ENCODE measurements around the gene R3HDM4.
"Not testable (repeated sequence)": the region's sequence is repeated elsewhere in the genome, so short reads cannot be mapped to it uniquely, and the experiment has no call there.

R3HDM4 gene

DNA sequence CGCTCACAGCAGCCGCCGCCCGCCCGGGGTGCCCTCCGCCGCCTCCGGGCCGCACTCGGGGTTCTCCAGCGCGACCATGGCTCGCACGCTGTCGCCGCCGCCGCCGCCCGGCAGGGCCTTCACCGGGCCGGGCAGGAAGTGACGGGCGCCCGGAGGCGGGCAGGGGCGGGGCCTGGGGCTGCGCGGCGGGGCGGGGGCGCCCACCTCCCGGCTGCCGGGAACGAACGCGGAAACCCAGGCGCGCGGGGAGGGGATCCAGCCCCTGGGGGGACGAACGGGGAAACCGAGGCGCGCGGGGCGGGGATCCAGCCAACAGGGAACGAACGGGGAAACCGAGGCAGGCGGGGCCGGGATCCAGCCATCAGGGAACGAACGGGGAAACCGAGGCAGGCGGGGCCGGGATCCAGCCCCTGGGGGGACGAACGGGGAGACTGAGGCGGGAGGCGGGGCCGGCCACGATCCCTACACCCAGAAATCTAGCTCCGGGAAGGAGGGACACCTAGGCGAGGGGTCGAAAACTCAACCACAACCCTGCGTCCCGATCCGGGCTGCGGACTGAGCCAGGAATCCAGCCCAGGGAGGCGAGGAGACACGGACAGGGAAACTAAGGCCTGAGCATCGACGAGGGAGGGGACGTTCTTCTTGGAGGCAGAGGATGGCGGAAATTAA lies at the start of gene R3HDM4:
TSS of gene R3HDM4 (minus strand) at position 140 of the 669 bp plus-strand sequence. CDS start at position 78, 62 bp downstream.
- DNase-seq = peak; percentile 86

DNA sequence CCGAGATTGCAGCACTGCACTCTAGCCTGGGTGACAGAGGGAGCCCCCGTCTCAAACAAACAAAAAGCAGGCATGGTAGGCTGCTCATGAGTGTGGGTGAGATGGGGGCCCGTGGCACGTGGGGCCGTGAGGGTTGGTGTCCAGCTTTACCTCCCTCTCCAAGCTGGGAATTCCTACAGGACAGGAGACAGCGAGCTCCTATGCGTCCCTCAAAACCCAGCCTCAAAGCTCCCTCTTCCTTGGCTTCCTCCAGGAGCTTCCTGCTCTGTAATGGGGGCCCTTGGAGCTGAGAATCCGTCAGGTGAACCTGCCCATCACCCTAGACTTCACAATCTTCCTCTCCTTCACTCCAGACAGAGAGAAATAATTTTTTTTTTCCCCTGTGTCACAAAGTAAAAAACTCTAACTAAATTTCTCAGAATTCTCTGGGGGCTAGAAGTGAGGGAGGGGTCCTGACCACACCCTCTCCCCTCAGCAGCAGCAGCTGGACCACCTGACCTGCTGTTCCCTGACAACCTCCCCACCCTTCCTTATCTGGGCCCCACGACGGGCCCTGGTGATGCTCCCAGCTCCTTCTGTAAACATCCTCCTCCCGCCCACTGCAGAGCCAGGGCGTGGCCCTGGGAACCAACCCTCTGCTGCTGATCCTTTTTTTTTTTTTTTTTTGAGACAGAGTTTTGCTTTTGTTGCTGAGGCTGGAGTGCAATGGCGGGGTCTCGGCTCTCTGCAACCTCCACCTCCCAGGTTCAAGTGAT lies 49.0 kb upstream of the R3HDM4 start:
- no peak for DNase-seq

DNA sequence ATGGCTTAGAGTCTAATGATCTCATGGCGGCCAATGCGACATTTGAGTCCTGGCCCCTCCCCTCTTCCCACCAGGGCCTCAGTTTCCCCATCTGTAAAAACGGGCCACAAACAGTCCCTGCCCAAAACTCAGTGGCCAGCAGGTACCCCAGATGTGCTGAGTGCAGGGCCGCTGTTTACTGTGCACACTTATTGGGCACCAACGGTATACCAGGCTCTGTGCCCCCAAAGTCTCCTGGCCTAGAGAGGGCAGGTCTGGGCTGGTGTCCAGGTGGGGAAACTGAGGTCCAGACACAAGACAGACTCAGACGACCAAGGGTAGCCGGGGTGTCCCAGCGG lies 47.6 kb upstream of the R3HDM4 start:
- DNase-seq = no peak

DNA sequence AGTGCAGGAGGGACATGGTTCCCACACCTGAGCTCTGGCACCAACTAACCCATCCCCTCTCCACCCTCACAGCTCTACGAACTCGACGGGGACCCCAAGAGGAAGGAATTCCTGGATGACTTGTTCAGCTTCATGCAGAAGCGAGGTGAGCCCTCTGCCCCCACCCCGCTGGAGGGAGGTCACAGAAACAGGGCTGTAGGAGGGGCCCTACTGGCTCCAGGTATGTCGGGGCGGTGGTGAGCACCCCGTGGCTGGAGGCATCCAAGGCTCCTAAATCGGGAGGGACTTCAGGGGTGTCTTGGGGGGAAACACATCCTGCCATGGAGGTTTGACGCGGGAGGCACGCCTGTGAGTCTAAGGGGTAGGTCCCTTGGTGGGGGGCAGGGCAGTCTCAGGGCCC lies 47.0 kb upstream of the R3HDM4 start:
- DNase-seq = no peak

DNA sequence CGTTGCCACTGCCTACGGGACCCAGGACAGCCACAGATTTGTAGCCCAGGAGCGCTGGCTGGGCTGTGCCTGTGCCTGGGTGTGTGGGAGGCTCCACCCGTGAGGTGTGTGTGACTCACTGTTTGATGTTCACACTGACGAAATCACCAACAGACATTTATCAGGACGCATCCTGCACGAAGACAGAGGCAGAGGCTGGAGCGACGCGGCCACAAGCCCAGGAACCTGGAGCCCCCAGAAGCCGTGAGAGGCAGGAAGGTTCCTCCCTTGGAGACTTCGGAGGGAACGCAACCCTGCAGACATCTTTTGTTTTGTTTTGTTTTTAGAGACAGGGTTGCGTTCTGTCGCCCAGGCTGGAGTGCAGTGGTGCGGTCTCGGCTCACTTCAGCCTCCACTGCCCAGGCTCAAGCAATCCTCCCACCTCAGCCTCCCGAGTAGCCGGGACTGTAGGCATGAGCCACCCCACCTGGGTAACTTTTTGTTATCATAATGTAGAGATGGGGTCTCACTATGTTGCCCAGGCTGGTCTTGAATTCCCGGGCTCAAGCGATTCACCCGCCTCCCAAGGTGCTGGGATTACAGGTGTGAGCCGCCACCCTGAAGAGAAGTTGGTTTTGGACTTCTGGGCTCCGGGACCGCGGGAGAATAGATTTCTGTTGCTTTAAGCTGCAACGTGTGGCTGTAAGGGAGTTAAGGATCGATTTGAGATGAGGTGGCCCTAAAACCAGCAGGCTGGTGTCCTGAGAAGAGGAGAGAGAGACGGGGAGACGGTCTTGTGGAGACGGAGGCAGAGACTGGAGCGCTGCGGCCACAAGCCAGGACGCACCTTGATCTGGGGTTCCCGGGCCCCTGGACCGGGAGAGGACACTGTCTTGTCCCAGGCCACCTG lies 46.2 kb upstream of the R3HDM4 start:
- DNase-seq = peak; percentile 36

DNA sequence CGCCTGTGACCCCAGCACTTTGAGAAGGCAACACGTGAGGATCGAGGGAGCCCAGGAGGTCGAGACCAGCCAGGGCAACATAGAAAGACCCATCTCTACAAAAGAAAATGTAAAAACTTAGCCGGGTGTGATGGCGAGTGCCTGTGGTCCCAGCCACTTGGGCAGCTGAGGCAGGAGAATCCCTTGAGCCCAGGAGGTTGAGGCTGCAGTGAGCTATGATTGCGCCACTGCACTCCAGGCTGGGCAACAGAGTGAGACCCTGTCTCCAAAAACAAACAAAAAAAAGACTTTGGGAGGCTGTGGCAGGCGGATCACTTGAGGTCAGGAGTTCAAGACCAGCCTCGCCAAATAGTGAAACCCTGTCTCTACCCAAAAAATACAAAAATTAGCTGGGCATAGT lies 44.6 kb upstream of the R3HDM4 start:
- not testable (repeated sequence) for DNase-seq

DNA sequence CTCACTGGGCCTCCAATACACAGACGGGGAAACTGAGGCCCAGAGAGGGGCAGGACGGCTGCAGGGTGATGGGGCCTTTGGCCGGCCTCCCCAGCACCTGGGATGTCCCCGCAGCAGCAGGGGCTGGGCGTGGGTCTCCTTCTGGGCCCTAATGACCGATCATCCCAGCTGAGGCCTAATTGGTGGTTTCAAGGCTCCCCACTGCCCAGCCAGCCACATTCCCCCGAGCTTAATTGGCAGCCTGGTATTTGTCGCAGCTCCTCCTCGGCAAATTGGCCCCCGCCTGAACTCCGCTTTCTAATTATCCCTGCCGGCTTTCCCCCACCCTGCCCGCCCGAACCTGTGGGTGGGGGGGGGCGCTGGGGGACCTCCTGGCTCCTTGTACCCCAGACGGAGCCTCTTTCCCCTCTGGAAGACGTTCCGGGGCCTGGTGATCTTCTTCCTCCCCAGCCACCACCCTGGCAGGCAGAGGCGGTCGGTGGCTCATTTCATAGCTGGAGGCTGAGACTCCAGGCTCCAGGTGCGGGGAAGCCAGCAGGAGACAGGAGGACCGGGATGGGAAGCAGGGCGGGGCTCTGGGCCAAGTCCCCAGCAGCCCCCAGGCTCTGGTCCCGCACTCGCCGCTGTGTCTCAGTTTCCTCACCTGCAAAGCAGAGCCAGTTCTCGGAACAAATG lies 43.9 kb upstream of the R3HDM4 start:
- no peak for DNase-seq

DNA sequence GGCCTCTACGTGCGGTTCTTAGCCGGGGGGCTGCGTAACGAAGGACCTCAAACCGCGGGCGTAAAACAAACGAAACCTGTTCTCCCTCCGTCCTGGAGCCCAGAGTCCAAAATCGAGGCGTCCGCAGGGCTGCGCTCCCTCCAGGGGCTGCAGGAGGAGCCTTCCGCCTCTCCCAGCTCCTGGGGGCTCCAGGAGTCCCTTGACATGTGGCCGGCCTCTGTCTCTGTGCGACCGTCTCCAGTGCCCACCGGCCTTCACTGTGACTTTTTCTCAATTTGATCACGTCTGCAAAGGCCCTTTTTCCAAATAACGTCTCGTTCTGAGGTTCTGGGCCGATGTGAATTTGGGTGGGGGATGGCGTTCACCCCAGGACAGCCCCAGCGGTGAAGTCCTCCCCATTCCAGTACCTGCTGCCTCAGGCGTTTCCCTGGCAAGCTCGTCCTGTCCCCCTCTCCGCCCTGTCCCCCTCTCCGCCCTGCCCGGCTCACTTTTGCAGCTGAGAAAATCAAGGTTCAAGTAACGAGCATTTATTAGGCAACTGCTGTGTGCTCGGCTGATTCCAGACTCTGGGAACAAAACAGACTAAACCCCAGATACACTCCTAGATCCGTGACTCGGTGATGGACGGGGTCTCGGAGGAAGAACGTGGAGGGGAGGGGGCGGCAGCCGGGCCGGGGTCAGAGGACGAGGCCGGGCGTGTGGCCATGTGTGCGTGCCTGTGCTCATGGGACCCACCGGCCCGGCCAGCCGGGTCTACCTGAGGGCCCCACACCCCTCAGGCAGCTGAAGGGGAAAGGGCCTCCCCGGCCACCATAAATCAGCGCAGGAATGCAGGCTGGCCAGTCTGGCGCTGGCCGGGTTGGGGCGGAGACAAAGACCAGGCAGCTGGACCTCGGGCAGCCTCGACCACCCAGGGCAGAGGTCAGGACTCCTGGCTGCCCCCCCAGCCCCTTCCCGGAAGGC lies 43.1 kb upstream of the R3HDM4 start:
- no peak for DNase-seq

DNA sequence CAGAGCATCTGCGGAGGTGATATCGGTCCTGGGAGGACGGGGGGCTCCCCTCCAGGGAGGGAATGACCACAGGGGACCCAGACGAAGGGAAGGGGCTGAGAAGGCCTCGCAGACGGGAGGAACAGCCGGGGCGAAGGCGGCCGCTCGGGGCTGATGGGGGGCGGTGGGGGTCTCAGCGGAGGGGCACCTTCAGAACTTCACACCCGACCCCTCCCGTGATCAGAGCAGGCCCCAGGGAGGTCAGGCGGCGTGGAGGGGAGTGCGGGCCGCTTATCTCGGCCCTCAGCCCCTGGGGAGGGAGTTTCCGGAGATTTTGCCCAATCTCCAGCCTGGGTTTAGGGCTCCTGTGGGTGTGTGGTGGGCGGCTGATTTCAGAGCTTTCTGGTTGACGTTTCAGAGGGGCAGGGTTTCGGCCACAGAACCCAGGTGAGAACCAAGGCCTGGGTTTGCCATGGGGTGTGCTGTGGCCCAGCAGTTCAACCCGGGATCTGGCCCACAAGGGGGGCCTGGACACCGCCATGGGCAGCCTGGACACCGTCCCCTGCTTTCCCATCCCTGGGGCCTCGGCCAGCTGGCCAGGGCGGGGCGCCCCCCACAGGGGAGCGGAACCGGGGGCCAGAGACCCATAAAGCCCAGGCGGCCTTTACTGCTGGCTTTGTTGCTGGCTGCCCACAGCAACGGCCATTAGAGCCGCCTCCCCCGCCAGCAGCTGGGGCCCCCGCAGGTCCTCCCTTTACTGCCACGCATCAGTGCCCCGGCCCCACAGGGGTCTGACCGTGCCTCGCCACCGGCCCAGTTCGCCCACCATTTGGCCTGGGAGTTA lies 41.9 kb upstream of the R3HDM4 start:
- DNase-seq = no peak

DNA sequence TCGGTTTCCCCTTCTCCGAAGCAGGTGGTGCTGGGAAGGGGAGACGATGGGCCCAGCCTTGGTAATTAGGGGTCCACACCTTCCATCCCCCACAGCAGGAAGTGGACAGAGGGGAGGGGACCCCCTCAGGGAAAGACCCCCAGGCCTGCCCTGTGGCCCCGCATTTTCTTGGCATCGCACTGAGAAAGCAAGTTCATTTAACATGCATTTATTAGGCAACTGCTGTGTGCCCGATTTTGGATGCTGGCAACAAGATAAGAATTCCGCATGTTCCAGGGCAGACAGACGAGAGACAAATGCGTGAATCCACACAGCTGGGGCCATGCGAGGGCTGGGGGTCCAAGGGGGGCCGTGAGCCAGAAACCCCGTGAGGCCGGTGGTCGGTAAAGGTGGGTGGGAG lies 41.3 kb upstream of the R3HDM4 start:
- no peak for DNase-seq

DNA sequence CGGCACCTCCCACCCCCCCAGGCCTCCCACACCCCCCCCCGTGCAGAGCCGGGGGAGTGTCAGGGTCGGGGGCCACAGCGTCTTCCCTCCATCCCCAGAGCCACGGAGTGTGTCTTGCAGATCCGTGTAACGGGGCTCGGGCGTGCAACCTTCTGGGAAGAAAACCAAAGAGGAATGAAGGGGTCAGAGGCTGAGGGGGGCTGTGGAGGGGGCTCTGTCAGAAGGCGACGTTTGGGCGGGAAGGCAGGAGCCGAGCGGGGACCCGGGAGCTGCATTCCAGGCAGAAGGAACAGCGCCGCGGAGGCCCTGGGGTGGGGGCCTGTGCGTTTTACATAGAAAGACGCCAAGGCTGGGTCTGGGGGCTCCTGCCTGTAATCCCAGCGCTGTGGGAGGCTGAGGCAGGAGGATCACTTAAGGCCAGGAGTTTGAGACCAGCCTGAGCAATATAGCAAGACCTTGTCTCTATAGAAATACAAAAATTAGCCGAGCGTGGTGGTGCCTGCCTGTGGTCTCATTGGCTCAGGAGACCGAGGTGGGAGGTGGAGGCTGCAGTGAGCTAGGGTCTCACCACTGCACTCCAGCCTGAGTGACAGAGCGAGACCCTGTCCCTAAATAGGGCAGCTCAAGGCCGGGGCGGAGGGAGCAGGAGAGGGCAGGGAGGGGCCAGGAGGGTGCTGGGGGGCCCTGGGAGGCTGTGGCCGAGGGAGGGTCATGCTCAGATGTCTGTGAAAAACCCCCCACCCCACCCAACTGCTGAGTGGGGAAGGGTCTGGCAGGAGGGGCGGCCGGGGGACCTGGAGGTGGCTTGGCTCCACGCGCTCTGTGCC lies 40.6 kb upstream of the R3HDM4 start:
- no peak for DNase-seq

DNA sequence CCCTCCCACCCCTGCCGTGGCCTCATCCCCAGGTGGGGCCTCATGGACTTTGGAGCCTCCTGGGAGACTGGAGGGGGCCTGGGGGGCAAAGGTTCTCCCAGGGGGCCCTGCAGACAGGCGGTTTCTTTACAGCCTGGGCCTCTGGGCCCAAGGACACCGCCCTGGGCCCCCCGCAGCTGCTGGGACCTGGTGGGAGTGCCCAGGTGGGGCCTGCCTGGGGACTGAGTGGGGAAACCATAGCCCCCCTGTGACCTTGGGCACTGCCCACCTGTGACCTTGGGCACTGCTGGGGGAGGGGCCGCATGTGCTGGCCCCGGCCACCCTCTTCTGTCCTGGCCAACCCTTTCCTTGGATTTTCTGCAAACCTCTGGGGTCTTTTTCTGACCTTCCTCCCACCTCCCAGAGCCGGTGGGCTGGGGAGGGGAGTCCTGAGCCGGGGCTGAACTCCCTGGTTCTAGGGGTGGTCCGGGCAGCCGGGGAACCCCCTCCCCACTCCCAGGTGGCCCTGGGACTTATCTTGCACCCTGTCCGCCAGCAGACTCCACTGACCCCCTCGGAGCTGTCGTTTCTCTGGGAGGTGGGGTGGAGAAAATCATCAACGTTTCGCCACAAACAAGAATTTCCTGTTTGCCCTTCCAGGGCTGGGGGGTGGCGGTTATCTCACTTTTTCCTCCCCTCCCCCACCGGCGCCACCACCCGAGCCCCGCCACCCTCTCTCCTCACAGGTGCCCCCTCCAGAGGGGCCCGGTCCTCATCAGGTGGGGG lies 39.8 kb upstream of the R3HDM4 start:
- no peak for DNase-seq

DNA sequence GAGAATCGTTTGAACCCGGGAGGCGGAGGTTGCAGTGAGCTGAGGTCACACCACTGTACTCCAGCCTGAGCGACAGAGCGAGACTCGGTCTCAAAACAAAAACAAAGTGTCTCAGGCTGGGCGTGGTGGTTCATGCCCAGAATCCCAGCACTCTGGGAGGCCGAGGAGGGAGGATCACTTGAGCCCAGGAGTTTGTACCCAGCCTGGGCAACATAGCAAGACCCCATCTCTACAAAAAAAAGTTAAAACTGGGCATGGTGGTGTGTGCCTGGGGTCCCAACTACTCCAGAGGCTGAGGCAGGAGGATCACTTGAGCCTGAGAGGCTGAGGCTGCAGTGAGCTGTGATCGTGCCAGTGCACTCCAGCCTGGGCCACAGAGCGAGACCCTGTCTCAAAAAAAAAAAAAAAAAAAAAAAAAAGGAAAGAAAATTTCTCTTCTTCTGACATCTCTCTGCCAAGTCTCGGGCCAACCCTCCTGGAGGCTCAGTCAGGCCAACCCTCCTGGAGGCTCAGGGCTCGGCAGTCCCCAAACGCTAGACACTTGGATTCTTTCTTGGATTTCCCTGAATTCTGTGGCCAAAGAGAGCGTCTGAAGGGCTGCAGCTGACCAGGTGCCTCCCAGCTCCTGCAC lies 39.1 kb upstream of the R3HDM4 start:
- DNase-seq = no peak

DNA sequence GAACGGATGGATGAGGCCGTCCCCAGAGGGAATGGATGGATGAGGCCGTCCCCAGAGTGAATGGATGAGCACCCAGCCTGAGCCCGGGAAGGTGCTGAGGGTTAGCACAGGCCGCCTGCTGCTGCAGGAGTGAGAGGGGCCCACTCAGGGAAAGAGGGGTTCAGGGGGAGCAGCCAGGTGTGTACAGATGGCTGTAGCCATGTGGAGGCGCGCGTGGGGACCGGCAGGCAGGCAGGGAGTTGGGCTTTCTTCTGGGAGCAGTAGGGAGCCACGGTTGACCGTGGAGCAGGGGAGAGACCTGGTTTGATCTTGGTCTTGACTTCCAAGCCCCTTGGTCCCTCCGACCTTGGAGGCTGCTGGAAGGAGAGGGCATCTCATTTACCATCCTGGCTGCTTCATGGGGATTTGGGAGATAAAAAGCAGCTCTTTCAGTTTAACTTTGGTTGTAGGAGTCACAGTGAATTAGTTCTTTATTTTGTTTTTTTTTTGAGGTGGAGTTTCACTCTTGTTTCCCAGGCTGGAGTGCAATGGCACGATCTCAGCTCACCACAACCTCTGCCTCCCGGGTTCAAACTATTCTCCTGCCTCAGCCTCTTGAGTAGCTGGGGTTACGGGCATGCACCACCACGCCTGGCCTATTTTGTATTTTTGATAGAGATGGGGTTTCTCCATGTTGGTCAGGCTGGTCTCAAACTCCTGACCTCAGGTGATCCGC lies 37.5 kb upstream of the R3HDM4 start:
- no peak for DNase-seq

DNA sequence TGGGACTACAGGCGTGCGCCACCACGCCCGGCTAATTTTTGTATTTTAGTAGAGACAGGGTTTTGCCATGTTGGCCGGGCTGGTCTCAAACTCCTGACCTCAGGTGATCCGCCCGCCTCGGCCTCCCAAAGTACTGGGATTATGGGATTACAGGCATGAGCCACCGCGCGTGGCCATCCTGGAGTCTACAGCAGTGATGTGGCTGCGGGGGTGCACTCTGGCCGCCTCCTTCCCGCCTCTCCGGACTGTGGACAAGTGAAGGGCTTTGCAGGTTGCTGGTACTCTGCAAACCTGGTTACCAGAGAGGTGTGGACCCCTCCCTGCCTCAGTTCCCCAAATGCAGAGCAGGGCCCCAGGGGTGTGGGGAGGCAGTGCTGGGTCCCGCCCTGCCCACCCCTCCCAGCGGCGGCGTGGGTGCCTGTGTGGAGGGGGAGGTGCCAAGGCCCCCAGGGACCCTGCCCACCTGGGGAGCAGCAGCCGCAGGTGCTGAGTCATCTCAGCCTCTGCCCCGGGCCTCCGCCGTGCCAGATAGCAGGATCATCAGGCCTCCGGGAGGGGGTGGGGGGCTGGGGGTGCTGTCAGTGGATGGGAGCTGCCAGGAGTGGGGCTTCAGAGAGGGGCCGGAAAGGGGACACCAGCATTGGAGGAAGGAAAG lies 36.0 kb upstream of the R3HDM4 start:
- DNase-seq = no peak

DNA sequence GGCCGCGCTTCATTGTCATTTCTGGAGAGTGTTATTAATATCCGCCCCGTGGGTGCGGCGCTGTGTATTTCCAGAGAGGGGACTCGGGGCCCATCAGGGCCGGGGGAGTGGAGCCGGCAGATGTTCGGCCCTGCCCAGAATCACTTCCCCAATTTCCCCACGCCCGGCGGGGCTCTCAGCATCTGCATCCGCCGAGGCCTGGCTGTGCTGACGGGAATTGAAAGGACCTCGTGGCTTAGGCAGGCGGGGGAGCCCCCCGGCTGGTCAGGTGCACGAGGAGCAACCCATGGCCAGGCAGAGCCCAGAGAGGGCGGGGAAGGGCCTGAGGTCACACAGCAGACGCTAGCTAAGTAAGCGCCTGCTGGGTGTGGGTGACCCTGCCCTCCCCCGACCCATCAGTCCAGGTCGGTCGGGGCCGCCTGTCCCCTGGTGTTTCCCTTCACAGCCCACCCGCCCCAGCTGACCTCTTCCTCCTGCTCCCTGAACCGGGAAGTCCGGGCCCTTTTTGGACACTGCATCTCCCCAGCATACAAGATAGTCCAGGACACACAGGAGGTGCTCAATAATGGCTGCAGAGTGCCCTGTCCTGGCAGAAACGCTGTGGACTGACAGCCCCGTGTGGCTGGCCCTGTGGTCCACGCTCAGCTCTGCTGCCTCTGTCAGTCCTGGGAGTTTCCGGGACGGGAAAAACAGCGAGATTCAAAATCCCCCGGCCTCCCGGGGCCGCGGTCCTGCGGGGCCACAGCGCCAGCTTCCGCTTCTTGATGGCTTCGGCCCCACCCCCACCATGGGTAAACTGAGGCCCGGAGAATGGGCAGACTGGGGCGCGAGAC lies 34.9 kb upstream of the R3HDM4 start:
- DNase-seq = no peak
